T follicular helper cell (primary cell): ENCODE results near the gene COL4A1.

Experiments
- DNase-seq: peaks from one replicate; pipeline ENCODE4 v3.0.0-alpha.2; 2020; ENCODE audit warnings: low read depth

The COL4A1 gene

DNA sequence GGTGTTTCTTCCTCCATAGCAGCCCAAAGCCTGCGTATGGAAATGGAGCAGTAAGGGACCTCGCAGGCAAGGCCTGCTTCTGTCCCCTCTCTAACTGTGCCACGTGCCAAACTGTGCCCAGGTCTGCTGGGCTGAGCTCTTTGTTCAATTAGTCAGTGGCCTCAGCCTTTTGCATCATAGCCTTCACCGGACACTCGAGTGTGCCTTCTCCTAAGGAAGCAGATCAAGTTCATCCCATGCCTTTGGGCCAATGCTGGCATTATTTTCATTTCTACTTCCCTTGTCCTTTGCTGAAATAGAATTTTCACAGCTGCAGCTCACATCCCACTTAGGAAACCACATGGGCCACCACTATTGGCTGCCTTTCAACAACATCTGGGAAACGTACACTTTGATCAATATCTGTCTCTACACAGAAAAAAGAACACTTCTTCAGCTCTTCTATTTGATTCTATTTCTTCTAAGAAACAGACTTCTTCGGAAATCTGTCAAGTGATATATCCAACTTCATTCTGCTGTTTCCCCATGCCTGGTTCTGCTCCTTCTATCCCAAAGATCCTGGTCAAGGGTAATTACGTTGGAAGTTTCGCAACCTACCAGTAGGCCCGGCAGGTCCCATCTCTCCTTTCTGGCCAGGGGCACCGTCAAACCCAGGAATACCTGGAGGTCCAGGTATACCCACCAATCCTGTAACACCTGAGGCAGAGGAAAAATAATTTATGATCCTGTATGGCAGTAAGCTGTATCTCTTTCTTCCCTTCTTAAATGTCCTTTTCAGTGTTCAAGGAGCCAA is 143.9 kb downstream of the COL4A1 start:
- no peak for DNase-seq

DNA sequence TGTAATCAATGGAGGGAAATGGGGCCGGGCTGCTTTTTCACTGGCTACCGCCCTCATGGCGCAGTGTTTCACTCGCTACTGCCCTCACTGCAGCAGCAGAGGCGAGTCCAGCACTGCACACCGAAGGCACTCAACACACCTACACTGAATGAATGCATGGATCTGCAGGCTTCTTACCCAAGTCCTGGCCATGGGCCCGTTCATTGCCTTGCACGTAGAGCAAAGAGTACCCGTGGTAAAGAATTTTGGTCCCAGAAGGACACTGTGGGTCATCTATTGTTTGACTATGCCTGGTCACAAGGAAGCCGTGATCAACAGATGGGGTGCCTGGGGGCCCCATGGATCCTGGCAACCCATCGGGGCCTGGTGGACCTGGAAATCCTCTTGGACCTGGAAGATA is 144.9 kb downstream of the COL4A1 start:
- no peak for DNase-seq

DNA sequence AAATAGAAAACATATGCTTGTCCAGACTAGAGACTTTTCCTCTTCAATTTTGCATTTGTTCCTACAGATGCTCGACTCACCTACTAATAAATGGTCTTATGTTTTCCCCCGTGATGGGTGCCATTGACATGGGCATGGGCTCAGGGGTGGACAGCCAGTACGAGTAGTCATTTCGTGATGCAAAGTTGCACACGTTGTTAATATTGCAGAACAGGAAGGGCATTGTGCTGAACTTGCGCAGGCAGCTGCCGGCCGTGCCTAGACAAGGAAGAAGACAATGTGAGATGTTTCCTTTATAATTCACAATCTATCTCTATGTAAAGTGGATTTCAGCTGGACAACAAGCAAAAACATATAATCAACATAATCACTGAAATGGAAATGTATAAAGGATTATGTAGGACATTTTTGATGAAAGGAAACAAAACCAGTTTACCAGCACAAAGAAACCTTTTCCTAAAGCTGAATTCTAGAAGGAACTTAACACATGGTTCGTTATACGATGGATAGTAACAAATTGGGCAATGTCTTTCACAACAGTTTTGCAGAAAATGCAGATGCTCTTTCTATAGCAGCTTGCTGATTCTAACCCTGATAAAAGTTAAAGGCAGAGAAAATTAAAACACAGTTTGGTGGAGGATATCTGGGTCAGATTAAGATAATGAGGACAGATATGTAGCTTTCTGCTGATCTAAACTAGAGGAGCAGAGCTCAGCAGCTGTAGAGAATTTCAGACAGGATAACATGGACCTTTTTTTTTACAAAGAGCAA is 145.7 kb downstream of the COL4A1 start:
- DNase-seq, result no peak

DNA sequence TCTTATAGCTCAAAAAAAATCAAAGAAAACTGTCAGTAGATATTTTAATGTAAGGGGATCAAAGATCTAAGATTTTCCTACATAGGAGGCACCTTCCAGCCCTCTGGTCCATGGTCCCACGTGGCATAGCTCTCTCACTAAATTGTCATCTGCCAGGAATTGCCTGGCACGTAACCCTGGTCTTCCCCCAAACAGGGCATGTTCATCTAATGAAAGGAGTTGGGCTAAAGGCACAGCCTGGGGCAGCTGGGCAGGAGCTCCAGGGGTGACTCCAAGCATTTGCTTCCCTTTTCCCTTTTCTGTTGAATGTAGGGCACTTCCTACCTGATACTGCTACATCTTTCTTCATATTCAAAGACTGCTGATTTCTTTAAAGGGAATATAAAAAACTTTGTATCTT is 148.7 kb downstream of the COL4A1 start:
- DNase-seq, result no peak

DNA sequence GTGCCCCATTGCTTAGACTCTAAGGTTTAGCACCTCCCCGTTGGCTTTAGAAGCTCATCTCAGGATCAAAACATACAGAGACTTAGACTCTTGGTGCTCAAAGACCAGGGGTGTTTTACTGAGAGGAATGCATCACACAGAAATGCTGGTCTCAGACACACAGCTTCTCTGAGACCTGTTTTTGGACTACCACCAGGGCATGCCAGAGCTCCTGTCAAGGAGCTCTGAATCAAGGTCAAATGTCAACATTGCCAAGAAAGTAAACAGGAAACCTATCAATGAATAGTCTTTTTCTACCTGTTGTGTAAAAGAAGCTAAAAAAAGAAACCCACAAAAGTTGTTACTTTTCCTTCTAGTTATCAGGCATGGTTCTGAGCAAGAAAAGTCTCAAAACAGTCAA is 149.2 kb downstream of the COL4A1 start:
- DNase-seq, result no peak

DNA sequence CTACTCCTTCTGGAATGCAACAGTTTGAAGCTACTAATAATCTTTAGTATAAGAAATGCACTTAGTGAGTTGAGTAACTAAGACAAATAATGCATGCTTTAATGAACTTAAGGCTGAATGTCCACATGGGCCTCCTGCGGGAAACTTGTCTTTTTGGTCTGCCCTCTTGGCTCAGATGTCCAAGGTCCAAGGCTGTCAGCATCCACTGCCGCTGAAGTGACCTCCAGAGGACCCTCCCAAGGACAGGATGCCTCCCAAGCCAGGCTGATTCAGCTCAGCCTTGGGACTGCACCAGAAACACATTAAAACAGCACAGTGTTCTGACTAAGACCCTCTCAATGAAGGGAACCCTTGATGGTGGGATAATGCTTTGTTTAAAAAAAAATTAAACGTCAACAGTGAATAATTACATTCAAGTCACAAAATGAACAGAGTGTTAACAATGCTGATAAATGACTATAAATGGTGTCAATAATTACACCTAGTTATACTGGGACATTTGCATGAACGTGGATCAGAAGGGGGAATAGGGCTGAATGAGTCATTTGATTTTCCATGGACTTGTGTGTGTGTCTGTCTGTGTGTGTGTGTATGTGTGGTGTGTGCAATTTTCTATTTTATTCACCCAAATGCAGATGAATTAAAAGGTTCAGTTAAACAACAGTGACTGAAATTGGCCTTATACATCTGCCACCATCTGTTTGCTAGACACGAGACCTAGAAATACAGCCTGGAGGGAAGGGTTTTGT is 150.5 kb downstream of the COL4A1 start:
- DNase-seq, result no peak

DNA sequence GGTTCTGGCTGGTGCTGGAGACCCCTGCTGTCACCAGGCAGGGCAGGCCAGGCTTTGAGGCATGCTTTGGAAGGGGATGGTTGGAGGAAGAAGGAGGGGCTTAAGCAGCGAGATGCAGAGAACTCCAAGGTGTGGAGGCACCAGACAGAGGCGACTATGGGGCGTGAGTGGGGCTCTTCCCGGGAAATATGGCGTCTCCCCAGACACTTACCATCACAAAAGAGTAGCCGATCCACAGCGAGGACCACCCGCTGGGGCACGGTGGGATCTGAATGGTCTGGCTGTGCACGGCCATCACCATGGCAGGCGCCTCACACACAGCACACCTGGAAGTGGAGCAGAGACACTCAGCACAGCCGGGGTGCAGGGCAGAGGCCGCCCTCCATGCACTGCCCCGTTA is 151.9 kb downstream of the COL4A1 start:
- DNase-seq, result no peak

DNA sequence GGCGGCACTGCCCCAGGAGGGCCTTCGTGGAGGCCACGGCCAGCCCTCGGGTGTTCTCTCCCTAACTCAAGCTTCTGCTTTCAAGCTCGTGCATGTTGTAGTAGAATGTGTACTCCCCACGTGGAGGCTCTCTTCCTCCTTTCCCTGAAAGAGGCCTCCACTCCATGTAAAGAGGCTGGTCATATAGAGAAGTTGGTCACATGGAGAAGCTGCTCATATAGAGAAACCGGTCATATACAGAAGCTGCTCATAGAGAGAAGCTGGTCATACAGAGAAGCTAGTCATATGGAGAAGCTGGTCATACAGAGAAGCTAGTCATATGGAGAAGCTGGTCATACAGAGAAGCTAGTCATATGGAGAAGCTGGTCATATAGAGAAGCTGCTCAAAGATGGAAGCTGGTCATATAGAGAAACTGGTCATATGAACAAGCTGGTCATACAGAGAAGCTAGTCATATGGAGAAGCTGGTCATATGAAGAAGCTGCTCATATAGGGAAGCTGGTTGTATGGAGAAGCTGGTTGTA is 152.5 kb downstream of the COL4A1 start:
- no peak for DNase-seq

DNA sequence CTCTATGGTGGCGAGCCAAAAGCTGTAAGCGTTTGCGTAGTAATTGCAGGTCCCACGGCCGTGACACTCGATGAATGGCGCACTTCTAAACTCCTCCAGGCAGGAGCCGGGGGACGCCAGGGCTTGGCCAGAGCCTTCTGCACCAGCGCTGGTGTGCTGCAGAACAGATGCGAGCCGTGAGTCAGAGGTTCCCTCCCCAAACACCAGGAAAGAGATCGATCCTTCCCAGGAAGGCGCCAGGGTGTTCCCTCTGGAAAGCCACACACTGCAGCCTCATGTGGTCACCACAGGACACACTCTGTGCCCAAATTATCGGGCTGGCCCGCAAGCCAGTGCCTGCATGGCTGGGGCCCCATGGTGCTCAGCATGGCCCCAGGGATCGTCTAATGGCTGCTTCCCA is 154.6 kb downstream of the COL4A1 start:
- no peak for DNase-seq

DNA sequence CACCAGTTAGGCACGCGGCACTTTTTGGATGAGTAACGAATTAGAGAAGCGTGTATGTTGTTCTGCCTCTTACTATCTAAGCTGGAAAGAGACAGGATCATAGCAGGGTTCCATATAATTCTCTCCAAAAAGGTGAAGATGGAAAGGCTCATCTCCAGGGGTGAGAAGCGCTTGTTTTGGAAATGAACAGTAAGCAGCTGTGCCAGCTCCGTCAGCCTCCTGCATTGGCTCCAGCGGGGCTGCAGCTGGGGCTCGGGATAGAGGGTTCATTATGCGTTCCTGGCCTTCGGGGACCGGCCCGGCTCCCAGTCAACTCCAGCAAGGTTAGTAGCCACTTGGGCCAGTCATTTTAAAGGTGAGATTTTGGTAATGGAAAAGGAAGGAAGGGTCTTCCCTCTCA is 155.5 kb downstream of the COL4A1 start:
- DNase-seq, result no peak

DNA sequence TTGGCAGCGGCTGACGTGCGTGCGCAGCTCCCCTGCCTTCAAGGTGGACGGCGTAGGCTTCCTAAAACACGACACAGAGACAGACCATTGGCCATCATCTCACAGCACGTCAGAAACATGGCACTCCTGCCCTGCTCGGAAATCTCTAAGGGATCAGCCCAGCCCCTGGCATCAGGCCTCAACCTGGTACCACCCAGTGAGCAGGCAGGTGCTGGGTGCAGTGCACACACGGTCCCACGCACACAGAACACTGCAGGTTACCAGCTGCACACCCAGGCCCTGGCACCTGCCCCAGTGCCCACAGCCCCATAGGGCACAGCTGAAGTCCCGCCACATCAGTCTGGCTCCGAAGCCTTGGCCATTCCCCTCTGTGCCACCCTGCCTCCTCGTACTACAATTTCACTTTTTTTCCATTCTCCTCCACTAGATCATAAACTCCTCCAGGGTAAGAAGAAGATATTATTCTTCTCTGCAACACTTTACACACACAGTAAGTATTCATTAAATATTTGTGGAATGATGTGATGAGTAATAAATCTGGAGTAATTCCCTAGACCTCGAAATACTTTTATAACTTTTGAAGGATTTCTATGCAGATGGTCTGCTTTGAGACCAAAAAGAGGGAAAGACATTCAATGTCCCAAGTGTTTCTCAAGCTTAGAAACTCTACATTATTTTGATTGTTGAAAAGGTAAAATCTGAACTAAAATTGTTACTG is 156.4 kb downstream of the COL4A1 start:
- no peak for DNase-seq

DNA sequence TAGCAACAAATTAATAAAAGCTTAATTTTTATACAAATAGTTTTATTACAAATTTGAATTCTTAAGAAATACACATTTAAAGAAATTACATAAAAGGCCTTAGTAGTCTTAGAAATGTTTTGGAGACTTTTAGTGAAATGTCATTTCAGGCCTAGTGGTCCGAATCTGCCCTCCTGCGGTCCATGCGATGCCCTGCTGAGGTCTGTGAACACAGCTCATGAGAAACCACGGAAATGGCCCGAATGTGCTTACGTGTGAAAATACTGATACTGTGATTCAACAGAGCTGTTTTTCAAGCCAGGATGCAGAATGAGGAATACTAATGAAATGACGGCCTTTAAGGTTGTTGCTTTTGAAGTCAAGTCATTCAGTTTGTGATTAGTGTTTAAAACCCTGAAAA is 157.9 kb downstream of the COL4A1 start:
- no peak for DNase-seq

DNA sequence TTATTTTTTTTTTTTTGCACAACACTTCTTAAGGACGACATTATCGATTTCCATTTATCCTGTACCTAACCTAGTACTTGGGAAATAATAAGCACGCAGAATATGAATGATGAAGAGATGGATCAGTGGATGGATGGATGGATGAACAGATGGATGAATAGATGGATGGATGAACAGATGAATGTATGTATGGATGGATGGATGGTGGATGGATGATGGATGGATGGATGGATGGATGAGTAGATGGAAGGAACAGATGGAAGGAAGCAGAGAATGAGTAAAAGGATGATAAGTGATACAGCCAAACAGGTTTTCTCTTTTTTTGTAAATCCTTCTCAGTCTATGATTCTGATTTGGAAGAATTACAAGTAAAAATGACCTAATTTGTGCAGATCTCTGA is 166.9 kb downstream of the COL4A1 start:
- DNase-seq, result no peak

DNA sequence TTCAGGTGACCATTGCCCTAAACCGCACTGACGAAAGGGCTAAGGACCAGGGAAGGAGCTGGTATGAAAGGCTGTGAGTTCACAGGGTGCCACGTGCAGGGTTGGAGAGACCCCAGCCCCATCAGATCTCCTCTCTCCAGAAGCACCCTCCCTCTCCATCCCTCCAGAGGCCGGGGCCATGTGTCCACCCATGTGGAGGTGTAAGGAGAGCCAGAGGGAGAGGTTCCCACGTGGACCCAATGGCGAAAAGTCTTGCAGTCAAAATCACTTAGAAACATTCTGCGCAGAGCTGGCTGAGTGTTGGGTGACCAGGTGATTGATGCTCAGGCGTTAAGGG is 168.3 kb downstream of the COL4A1 start:
- no peak for DNase-seq

DNA sequence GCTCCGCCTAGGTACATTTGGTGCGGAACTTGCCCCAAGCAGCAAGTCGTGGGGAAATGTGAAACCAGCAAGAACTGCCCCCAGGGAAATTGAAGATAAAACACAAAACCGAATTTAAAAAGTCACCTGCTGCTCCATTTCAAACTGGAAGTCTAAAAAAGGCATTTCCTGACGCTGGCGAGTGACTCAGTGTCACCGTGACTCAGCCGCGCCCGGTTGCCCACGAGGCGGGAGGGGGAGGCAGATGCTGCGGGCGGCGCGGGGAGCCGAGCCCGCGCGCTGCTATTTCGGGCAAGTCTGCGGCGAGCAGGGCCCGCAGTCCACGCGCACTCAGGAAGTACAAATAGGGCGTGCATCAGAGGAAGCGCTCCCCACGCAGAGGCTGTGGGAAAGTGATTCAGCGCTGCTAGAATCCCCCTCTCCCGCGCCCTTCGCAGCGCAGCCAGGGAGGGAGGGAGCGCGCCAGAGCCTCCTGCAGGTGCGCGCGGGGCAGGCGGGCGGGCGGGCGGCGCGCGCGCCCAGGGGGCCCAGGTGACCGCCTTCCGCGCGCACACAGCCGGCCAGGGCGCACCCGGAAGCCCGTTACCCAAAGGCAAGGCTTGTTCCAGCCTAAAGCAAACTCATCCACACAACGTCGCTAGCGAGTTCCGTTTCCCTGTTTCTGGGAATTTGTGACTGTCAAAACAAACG is 168.8 kb downstream of the COL4A1 start:
- peak; percentile 13 for DNase-seq

DNA sequence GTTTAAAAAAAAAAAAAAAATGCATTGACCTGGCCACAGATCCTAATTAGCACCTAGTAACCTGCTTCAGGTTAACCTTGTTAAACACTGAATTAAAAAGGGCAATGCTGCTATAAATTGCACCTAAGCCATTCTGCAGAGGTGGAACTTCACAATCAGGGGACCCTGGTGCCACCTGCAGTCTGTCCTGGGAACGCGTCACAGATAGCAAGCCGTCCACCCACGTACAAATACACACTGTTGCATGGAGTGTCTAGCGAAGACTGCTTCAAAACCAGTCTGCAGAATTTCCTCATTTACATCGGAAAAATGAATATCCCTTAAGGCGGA is 169.3 kb downstream of the COL4A1 start:
- DNase-seq, result no peak

DNA sequence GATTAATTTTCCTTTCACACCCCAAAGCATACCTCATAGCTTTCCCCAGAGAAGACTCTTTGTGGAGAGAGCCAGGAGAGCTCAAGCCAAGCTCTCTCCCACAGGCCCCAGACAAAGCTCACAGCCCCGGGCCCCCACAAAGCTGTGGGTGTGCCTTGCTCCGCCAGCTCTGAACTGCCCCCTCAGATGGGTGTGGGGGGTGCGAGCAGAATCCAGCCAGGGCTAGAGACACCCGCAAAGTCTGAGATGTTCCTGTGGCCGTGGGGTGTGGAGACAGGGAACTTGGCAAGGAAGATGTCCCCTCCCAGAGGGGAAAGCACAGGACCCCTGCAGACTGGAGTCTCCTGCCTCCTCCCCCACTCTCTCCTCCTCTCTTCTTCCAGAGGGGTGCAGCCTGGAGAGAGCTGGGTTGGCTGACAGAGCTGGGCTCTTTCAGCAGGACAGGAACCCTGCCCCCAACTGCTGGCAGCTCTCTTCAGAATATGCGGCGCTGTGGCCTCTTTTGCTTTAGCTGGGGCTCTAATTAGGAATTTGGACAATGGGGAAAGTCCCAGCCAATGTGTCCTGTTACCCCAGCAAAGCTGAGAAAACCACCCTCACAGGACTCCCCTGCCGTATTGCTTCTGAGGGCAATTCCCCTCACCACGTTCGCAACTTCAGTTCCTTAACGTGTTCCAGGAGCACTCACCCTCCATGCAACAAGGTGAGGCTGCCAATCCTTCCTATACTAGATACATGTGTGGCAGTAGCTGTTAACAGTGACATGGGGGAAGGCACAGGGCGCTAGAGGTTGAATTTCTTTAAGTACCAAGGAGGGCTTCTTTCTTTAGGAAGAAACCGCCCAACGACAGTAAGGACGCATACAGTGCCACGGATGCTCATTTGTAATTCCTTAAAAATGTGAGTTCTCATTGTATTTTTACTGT is 170.0 kb downstream of the COL4A1 start:
- DNase-seq, result no peak

DNA sequence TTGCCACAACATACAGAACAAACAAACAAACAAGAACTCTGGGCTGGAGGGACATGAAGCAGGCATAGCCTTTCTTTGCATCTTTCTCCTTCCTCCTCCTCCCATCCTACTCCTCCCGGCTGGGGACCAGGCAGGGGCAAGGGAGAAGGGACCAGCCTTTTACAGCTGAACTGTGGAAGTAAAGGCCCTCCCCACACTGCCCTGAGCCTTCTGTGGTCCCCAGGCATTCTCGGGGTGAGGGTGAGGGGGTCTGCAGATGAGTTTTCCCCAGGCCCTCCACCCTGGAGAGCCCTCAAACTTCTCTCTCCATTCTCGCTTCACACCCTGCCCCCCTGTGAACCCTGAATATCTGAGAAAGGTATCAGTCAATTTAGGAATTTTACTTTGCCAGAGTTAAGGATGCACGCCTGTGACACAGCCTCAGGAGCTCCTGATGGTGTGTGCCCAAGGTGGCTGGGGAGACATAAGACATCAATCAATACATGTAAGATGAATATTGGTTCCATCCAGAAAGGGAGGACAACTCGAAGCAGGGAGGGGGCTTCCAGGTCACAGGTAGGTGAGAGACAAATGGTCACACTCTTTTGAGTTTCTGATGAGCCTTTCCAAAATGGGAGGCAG is 170.9 kb downstream of the COL4A1 start:
- no peak for DNase-seq

DNA sequence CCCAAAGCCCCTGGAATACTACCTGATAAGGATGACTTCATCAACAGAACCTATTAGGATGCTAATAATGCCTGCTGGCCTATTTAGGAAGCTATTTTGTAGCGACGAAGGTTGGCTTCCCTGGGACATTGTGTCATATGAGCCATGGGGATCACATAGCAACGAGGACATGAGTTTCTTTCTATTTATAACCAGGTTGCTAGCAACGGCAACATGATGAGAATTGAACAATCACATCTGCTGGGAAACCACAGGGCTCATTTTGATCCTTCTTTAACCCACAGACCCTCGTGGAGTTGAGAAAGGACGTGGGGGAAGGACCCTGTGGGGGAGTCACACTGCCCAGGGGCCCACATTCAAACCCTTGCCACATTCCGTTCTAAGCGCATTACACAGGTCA is 172.2 kb downstream of the COL4A1 start:
- DNase-seq, result no peak
